BLaER1 (cell line): ENCODE results near the gene NLGN3.

Experiments
- H3K27ac ChIP-seq: shearing (Covaris generic); formaldehyde crosslinking; 2 replicates; pipeline ENCODE4 v1.8.1; 2022
- H3K27me3 ChIP-seq: shearing (Covaris generic); formaldehyde crosslinking; 2 replicates; pipeline ENCODE4 v1.8.1; 2022
- H3K36me3 ChIP-seq: shearing (Covaris generic); formaldehyde crosslinking; 2 replicates; pipeline ENCODE4 v1.8.1; 2022
- H3K4me1 ChIP-seq: shearing (Covaris generic); formaldehyde crosslinking; 2 replicates; pipeline ENCODE4 v1.8.1; 2022
- H3K4me2 ChIP-seq: shearing (Covaris generic); formaldehyde crosslinking; 2 replicates; pipeline ENCODE4 v1.8.1; 2022
- H3K4me3 ChIP-seq: shearing (Covaris generic); formaldehyde crosslinking; 2 replicates; pipeline ENCODE4 v1.8.1; 2022
- H3K9ac ChIP-seq: shearing (Covaris generic); formaldehyde crosslinking; 2 replicates; pipeline ENCODE4 v1.8.1; 2022
- H3K9me3 ChIP-seq: shearing (Covaris generic); formaldehyde crosslinking; 2 replicates; pipeline ENCODE4 v1.8.1; 2022
- H4K20me1 ChIP-seq: shearing (Covaris generic); formaldehyde crosslinking; 2 replicates; pipeline ENCODE4 v1.8.1; 2022
- Cebpa-rat ChIP-seq: shearing (Covaris generic); IDR thresholded peaks from 2 replicates; pipeline ENCODE4 v1.8.1; 2022

NLGN3 gene

DNA sequence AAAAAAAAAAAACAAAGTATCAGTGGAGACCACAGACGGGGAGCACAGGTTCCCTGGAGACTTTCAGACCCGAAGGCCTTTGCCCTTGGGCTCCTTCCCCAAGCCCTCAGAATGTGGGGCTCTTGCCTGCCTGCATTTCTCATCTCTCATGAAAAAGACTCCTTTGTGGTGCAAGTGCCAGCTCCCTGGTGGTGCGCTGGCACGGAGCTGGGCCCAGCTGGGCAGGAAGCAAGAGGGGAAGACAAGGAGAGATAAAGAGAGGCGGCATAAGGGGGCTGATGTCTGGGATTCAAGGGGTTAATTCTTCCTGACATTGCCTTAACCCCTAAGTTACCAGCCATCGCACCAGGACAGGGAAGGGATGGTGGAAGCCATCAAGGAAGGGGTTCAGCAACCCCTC is 21.8 kb downstream of the NLGN3 start:
- TF ChIP-seq Cebpa-rat, result no peak
- peaks cover 56% of the 10 kb centered on the region for H3K27me3 ChIP-seq
- H3K27ac ChIP-seq, result 0 out of 2 replicates have a peak overlapping the region, but pooled peaks have one; percentile 14
- H3K4me3 ChIP-seq, result no peak overlapping the region
- no peak overlapping the region for H3K9ac ChIP-seq
- peak overlapping the region; percentile 50 for H3K4me2 ChIP-seq
- peaks cover 22% of the 10 kb centered on the region; the same call in 1 of the 2 replicates for H3K36me3 ChIP-seq
- H3K4me1 ChIP-seq, result peaks cover 45% of the 10 kb centered on the region
- no peaks in the 10 kb centered on the region; the same call in 1 of the 2 replicates for H3K9me3 ChIP-seq
- H4K20me1 ChIP-seq, result no peaks in the 10 kb centered on the region; the same call in 1 of the 2 replicates

DNA sequence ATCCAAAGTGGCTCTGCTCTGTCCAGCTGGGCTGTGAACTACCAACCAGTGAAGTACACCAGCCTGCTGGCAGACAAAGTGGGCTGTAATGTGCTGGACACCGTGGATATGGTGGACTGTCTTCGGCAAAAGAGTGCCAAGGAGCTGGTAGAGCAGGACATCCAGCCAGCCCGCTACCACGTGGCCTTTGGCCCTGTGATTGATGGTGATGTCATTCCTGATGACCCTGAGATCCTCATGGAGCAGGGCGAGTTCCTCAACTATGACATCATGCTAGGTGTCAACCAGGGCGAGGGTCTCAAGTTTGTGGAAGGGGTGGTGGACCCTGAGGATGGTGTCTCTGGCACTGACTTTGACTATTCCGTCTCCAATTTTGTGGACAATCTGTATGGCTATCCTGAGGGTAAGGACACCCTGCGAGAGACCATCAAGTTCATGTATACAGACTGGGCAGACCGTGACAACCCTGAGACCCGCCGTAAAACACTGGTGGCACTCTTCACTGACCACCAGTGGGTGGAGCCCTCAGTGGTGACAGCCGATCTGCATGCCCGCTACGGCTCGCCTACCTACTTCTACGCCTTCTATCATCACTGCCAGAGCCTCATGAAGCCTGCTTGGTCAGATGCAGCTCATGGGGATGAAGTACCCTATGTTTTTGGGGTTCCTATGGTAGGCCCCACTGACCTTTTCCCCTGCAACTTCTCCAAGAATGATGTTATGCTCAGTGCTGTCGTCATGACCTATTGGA is 22.6 kb downstream of the NLGN3 start:
- Histone ChIP-seq H3K9ac (no peak overlapping the region), H3K9me3 (no peaks in the 10 kb centered on the region; the same call in 1 of the 2 replicates), H4K20me1 (no peaks in the 10 kb centered on the region; the same call in 1 of the 2 replicates), H3K4me3 (no peak overlapping the region), H3K27ac (no peak overlapping the region), H3K4me2 (no peak overlapping the region), H3K36me3 (peaks cover 22% of the 10 kb centered on the region; the same call in 1 of the 2 replicates), H3K27me3 (peaks cover 60% of the 10 kb centered on the region), H3K4me1 (peaks cover 45% of the 10 kb centered on the region)
- TF ChIP-seq Cebpa-rat, result no peak

DNA sequence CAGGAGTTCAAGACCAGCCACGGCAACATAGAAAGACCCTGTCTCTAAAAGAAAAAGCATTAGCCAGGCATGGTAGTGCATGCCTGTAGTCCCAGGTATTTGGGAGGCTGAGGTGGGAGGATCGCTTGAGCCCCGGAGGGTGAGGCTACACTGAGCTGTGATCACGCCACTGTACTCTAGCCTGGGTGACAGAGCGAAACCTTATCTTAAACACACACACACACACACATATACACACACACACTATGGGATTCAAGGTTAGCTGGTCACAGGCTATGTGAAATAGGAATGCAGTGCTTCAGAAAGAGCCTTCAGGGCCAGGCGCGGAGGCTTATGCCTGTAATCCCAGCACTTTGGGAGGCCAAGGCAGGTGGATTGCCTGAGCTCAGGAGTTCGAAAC is 23.5 kb downstream of the NLGN3 start:
- Histone ChIP-seq H3K36me3 (peaks cover 22% of the 10 kb centered on the region; the same call in 1 of the 2 replicates), H3K9ac (no peak overlapping the region), H3K4me2 (no peak overlapping the region), H3K27ac (no peak overlapping the region), H3K4me1 (peaks cover 41% of the 10 kb centered on the region), H3K27me3 (peaks cover 62% of the 10 kb centered on the region), H3K9me3 (no peaks in the 10 kb centered on the region; the same call in 1 of the 2 replicates), H4K20me1 (no peaks in the 10 kb centered on the region; the same call in 1 of the 2 replicates), H3K4me3 (no peak overlapping the region)
- no peak for TF ChIP-seq Cebpa-rat

DNA sequence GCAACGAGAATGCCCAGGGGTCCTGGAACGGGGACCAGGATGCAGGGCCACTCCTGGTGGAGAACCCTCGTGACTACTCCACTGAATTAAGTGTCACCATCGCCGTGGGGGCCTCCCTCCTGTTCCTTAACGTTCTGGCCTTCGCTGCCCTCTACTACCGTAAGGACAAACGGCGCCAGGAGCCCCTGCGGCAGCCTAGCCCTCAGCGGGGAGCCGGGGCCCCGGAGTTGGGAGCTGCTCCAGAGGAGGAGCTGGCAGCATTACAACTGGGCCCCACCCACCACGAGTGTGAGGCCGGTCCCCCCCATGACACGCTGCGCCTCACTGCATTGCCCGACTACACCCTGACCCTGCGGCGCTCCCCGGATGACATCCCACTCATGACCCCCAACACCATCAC is 24.9 kb downstream of the NLGN3 start:
- no peaks in the 10 kb centered on the region; the same call in 1 of the 2 replicates for H4K20me1 ChIP-seq
- H3K4me2 ChIP-seq, result no peak overlapping the region
- no peak for TF ChIP-seq Cebpa-rat
- H3K36me3 ChIP-seq, result peaks cover 18% of the 10 kb centered on the region; the same call in 1 of the 2 replicates
- no peaks in the 10 kb centered on the region; the same call in 1 of the 2 replicates for H3K9me3 ChIP-seq
- H3K27ac ChIP-seq, result no peak overlapping the region
- no peak overlapping the region for H3K9ac ChIP-seq
- H3K27me3 ChIP-seq, result peaks cover 60% of the 10 kb centered on the region
- H3K4me3 ChIP-seq, result no peak overlapping the region
- peaks cover 30% of the 10 kb centered on the region for H3K4me1 ChIP-seq

DNA sequence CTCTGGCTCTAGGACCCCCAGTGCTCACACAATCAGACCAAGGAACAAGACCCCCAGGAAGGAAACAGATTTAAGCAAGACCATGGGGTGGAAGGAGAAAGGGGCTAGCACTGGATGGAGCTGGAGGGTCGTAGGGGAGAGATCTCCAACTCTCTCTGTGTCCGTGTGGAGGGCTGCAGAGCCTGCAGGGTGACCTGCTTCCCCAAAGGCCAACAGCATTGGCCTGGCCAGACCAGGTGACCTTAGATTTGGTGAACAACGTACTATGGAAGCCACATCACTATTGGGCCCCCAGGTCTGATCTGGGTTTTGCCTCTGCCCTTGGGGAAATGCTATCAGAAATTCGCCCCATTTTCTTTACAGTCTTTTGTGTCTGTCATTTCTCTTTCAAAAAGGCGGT is 26.0 kb downstream of the NLGN3 start:
- Histone ChIP-seq H3K27ac (no peak overlapping the region), H3K9ac (no peak overlapping the region), H3K4me2 (peak overlapping the region; percentile 19; the same call in 1 of the 2 replicates), H3K4me3 (no peak overlapping the region), H4K20me1 (no peaks in the 10 kb centered on the region; the same call in 1 of the 2 replicates), H3K9me3 (no peaks in the 10 kb centered on the region; the same call in 1 of the 2 replicates), H3K4me1 (peaks cover 19% of the 10 kb centered on the region), H3K27me3 (peaks cover 60% of the 10 kb centered on the region), H3K36me3 (peaks cover 18% of the 10 kb centered on the region; the same call in 1 of the 2 replicates)
- no peak for TF ChIP-seq Cebpa-rat

DNA sequence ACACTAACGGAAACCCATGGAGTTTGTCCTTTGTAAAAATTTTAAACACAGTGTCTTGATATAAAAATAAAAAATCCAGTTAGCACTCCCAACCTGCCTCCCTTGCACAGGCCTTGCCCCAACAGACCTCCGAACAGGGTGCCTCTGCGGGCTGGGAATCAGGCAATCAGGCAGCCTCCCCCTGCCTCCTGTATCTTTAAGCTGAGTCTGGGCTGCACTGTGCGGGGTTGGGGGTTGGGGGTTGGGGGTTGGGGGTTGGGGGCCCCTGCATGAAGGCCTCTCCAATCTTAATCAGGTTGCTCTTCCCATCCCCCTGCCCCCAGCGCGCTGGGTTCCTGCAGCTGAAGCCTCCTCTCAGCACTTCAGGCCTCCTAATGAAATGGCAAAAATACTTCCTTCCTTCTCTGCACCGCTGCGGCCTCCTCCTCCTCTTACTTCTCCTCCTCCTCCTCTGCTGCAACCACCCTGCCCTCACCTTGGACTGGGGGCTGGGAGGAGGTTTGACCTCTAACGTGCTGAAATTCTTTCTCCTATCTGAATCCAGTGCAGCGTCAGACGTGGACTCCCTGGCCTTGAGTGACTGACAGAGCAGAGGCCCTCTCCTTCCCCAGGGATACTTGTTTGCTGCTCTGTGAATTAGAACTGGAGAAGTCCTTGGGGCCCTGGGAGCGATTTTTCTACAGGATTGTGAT is 26.6 kb downstream of the NLGN3 start:
- H4K20me1 ChIP-seq, result no peaks in the 10 kb centered on the region
- no peak overlapping the region for H3K27ac ChIP-seq
- peaks cover 13% of the 10 kb centered on the region for H3K4me1 ChIP-seq
- H3K4me3 ChIP-seq, result no peak overlapping the region
- no peak overlapping the region for H3K9ac ChIP-seq
- peaks cover 18% of the 10 kb centered on the region; the same call in 1 of the 2 replicates for H3K36me3 ChIP-seq
- peaks cover 63% of the 10 kb centered on the region for H3K27me3 ChIP-seq
- no peaks in the 10 kb centered on the region; the same call in 1 of the 2 replicates for H3K9me3 ChIP-seq
- H3K4me2 ChIP-seq, result peak overlapping the region; percentile 42
- no peak for TF ChIP-seq Cebpa-rat

DNA sequence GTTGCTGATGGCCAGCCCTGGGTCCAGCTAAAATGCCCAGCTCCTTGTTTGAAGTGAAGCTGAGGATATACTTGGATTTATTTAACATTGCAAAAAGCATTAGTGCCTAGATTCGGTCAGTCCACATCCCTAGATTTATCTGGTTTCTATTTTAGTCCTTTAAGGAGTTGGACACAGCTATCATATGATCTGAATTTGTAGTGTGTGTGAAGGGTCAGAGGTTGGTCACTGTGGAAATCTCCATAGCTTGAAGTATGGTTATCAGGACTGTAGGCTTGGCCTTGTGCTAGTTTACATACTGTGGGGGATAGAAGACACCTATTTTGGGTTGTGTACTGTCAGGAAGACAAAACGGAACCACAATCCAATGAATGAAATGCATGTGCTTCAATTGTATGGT is 28.8 kb downstream of the NLGN3 start:
- H3K4me3 ChIP-seq, result no peak overlapping the region
- no peak for TF ChIP-seq Cebpa-rat
- H3K9me3 ChIP-seq, result no peaks in the 10 kb centered on the region
- H3K27ac ChIP-seq, result no peak overlapping the region
- H3K36me3 ChIP-seq, result 0 out of 2 replicates have a peak, but pooled peaks cover 7% of the 10 kb centered on the region
- H3K9ac ChIP-seq, result no peak overlapping the region
- peaks cover 8% of the 10 kb centered on the region for H3K4me1 ChIP-seq
- H3K27me3 ChIP-seq, result peaks cover 69% of the 10 kb centered on the region
- no peaks in the 10 kb centered on the region for H4K20me1 ChIP-seq
- H3K4me2 ChIP-seq, result no peak overlapping the region

DNA sequence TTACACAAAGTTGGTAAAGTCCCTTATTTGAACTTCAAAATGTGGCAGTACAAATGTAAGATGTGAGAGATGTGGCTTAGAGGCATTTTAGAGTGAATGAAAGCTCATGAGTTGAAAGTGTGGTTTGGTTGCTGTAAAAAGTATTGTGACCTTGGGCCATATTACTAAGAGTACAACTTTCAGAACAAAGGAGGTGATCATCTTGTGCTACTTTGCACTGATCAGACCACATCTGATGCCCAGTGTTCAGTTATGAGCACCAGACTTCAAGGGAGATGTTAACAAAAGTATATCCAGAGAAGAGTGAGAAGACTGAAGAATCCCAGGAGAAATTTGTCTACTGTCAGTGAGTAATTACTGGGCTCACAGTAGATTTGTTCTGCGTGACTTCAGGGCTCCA is 30.2 kb downstream of the NLGN3 start:
- no peak overlapping the region for H3K4me2 ChIP-seq
- H3K9ac ChIP-seq, result no peak overlapping the region
- no peak overlapping the region for H3K4me3 ChIP-seq
- TF ChIP-seq Cebpa-rat, result no peak
- no peak overlapping the region for H3K27ac ChIP-seq
- H3K36me3 ChIP-seq, result 0 out of 2 replicates have a peak, but pooled peaks cover under 1% of the 10 kb centered on the region
- no peaks in the 10 kb centered on the region for H3K9me3 ChIP-seq
- no peaks in the 10 kb centered on the region for H4K20me1 ChIP-seq
- peaks cover 79% of the 10 kb centered on the region for H3K27me3 ChIP-seq
- peaks cover 10% of the 10 kb centered on the region for H3K4me1 ChIP-seq

DNA sequence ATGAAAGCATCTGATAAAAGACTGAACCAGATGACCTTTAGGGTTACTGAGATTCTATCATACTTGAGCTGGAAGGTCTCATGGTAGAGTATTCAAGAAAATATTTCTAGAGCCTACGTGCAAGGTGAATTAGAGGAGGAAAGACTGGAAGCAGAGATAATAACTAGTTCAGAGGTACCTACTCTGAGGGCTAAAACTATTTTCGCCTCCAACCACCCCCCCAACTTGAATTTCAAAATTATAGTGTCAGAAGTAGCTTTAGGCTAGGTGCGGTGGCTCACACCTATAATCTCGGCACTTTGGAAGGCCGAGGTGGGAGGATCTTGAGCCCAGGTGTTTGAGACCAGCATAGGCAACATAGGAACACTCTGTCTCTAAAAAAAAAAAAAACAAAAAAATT is 30.9 kb downstream of the NLGN3 start:
- Histone ChIP-seq H3K27me3 (peaks cover 86% of the 10 kb centered on the region), H3K36me3 (no peaks in the 10 kb centered on the region), H3K27ac (no peak overlapping the region), H3K4me2 (no peak overlapping the region), H3K9ac (no peak overlapping the region), H3K4me3 (no peak overlapping the region), H3K4me1 (peaks cover 13% of the 10 kb centered on the region), H4K20me1 (no peaks in the 10 kb centered on the region), H3K9me3 (no peaks in the 10 kb centered on the region)
- no peak for TF ChIP-seq Cebpa-rat

DNA sequence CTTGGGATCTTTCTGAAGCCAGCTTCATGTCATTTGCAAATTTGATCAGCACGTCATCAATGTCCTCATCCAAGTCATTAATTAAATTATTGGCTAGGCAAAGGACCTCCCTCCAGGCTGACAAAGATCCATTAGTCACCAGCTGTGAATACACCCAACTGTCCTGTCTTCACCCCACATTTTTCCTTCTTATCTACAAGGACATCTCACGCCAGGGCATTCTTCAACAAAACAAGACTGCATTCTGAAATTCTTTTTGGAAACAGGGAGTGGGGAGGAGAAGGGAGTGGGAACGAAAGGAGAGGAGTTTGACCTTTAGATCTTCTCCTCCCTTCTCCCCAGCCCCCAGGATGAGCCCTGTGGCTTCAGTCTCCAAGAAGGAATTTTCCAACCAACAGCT is 32.7 kb downstream of the NLGN3 start:
- Histone ChIP-seq H3K4me1 (peaks cover 17% of the 10 kb centered on the region), H3K4me2 (no peak overlapping the region), H4K20me1 (no peaks in the 10 kb centered on the region), H3K36me3 (no peaks in the 10 kb centered on the region), H3K27ac (no peak overlapping the region), H3K9ac (no peak overlapping the region), H3K27me3 (peaks cover 78% of the 10 kb centered on the region), H3K9me3 (no peaks in the 10 kb centered on the region), H3K4me3 (no peak overlapping the region)
- no peak for TF ChIP-seq Cebpa-rat
